Natural killer cell (primary cell): ENCODE data around the gene DCXR. TPM values are rescaled to one million over a fixed set of nuclear protein-coding genes. Genes with fewer than 3 reads are reported as not detected.

Experiments
- ATAC-seq, 3 donors: fragments of 150-1000 bp in 2 of 3; fragments of 200-7000 bp in 1 of 3; cut with Tn5 transposase; 1 replicate in 1 of 3; 2 replicates in 2 of 3; pipeline ENCODE4 v1.10.0; 2021; ENCODE audit warnings: mild to moderate bottlenecking in 2 of 3, moderate library complexity in 2 of 3
- DNase-seq, 2 donors: peaks; one replicate each; pipeline versions ENCODE4 v3.0.0 to v3.0.0-alpha.2; 2013 to 2021; ENCODE audit warnings: mixed read lengths in 1 of 2
- H3K27ac ChIP-seq: one replicate; pipeline ENCODE4 v1.5.1; 2013; ENCODE audit warnings: mild to moderate bottlenecking, low read length
- H3K27me3 ChIP-seq: one replicate; pipeline ENCODE4 v1.6.1; 2013; ENCODE audit warnings: low read length; ENCODE audit not compliant: control insufficient read depth, insufficient read depth
- H3K36me3 ChIP-seq: one replicate; pipeline ENCODE4 v1.6.1; 2013; ENCODE audit warnings: low read length; ENCODE audit not compliant: control insufficient read depth, insufficient read depth
- H3K4me1 ChIP-seq: one replicate; pipeline ENCODE4 v1.6.1; 2013; ENCODE audit warnings: low read length; ENCODE audit not compliant: control insufficient read depth, insufficient read depth
- H3K4me3 ChIP-seq: one replicate; pipeline ENCODE4 v1.5.1; 2013; ENCODE audit warnings: low read length
- H3K9me3 ChIP-seq: one replicate; pipeline ENCODE4 v1.6.1; 2013; ENCODE audit warnings: low read length; ENCODE audit not compliant: control insufficient read depth, insufficient read depth
- H3K27ac Mint-ChIP-seq, 2 donors: one replicate each; pipeline ENCODE4 v1.8.0; 2022; ENCODE audit warnings: mild to moderate bottlenecking in 2 of 2, mixed read lengths in 2 of 2, moderate library complexity in 1 of 2
- H3K27me3 Mint-ChIP-seq, 2 donors: one replicate each; pipeline ENCODE4 v1.8.0; 2022; ENCODE audit warnings: low read depth in 2 of 2, mixed read lengths in 2 of 2
- H3K36me3 Mint-ChIP-seq: one replicate; pipeline ENCODE4 v1.8.0; 2022; ENCODE audit warnings: mixed read lengths
- H3K4me1 Mint-ChIP-seq, 2 donors: one replicate each; pipeline ENCODE4 v1.8.0; 2022; ENCODE audit warnings: mixed read lengths in 2 of 2
- H3K4me3 Mint-ChIP-seq: one replicate; pipeline ENCODE4 v1.8.0; 2022; ENCODE audit warnings: mild to moderate bottlenecking, moderate library complexity, mixed read lengths
- H3K9me3 Mint-ChIP-seq, 2 donors: one replicate each; pipeline ENCODE4 v1.8.0; 2022; ENCODE audit warnings: mixed read lengths in 2 of 2
- WGBS: methylation state at CpG from one replicate; pipeline ENCODE4 v1.1.7; 2013; ENCODE audit warnings: missing lambda C conversion rate; ENCODE audit not compliant: insufficient coverage; 5-methylcytosine and 5-hydroxymethylcytosine counted together
- intact Hi-C: fragments of 100-400 bp; cut with micrococcal nuclease; formaldehyde crosslinking; loops from one replicate; pipeline ENCODE4 v1.14.2; 2022
- total RNA-seq, 4 donors: library from RNA; stranded (reverse); fragments of 120-200 nt in 1 of 4; gene quantifications; one replicate each; pipeline versions ENCODE4 v1.2.3 to v1.2.4, GENCODE V29; 2013 to 2022
- TF ChIP-seq, protein P1 (sequence below): fragments of 200-600 bp; IDR thresholded peaks from one replicate; pipeline ENCODE4 v1.8.0; 2022; ENCODE audit warnings: antibody characterized with exemption

The DCXR gene
- total RNA-seq, 3 donors from 2014 or later (not counting 1 experiment from before 2014, with no cell fraction given) = 93.9 to 171 (median 145) TPM

DNA sequence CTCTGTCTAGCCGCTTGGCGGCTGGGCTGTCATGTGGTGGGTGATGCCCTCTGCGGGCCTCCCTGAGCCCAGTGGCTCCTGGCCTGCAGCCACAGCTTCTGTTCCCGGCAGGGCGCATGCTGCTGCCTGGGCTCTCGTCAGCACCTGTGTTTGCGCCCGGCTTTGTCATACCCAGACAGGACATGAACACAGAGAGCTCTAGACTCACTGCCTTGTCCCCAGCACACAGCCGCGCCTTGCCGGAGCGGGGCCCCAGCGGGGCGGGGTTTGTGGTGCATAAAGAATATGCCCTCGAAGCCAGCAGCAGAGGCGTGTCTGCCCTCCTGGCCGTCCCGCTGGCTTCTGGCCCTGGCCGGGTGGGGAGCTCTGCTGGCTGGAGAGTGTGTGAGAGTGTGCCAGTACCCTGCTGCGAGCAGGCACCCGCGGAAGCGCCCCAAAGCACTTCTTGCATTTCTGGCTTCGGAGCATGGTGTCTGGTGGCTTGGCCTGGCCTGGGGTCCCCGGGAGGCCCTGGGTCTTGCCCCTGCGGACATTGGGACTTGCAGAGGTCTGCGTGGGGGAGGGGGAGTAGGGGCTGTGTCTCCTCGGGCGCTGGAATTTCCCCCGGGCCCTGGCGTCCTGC is 45.7 kb downstream of the DCXR start:
- peaks cover 6 to 10% of the 10 kb centered on the region in 2 donors for H3K4me1 Mint-ChIP-seq
- TF ChIP-seq, protein P1, sequence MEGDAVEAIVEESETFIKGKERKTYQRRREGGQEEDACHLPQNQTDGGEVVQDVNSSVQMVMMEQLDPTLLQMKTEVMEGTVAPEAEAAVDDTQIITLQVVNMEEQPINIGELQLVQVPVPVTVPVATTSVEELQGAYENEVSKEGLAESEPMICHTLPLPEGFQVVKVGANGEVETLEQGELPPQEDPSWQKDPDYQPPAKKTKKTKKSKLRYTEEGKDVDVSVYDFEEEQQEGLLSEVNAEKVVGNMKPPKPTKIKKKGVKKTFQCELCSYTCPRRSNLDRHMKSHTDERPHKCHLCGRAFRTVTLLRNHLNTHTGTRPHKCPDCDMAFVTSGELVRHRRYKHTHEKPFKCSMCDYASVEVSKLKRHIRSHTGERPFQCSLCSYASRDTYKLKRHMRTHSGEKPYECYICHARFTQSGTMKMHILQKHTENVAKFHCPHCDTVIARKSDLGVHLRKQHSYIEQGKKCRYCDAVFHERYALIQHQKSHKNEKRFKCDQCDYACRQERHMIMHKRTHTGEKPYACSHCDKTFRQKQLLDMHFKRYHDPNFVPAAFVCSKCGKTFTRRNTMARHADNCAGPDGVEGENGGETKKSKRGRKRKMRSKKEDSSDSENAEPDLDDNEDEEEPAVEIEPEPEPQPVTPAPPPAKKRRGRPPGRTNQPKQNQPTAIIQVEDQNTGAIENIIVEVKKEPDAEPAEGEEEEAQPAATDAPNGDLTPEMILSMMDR = no peak
- H3K36me3 Mint-ChIP-seq = no peaks in the 10 kb centered on the region
- H3K27me3 Mint-ChIP-seq = no peaks in the 10 kb centered on the region
- no peaks in the 10 kb centered on the region for H3K9me3 Mint-ChIP-seq
- no peaks in the 10 kb centered on the region for H3K4me1 ChIP-seq
- no peak for DNase-seq
- H3K27me3 ChIP-seq = no peaks in the 10 kb centered on the region
- WGBS = 87% methylated on average over 31 of the region's 31 CpGs
- no peak for ATAC-seq
- H3K4me3 ChIP-seq = no peak overlapping the region
- H3K27ac ChIP-seq = no peak overlapping the region
- intact Hi-C loops = no loop called here
- no peak overlapping the region for H3K27ac Mint-ChIP-seq
- H3K4me3 Mint-ChIP-seq = no peak overlapping the region
- H3K9me3 ChIP-seq = no peaks in the 10 kb centered on the region
- no peaks in the 10 kb centered on the region for H3K36me3 ChIP-seq

GRCh38 chr17:81990836-81991683 is 46.4 kb downstream of the DCXR start:
- Histone ChIP-seq H3K4me3 (no peak overlapping the region), H3K4me1 (no peaks in the 10 kb centered on the region), H3K36me3 (peaks cover 4% of the 10 kb centered on the region), H3K9me3 (no peaks in the 10 kb centered on the region), H3K27me3 (no peaks in the 10 kb centered on the region), H3K27ac (no peak overlapping the region)
- intact Hi-C loops = no loop called here
- TF ChIP-seq, protein P1 = no peak
- Mint-ChIP-seq H3K4me3 (no peak overlapping the region), H3K9me3 (no peaks in the 10 kb centered on the region), H3K4me1 (peaks cover 6 to 14% of the 10 kb centered on the region in 2 donors), H3K36me3 (no peaks in the 10 kb centered on the region), H3K27ac (no peak overlapping the region), H3K27me3 (no peaks in the 10 kb centered on the region)
- WGBS = 96% methylated on average over 25 of the region's 25 CpGs
- ATAC-seq = no peak
- DNase-seq = no peak

DNA sequence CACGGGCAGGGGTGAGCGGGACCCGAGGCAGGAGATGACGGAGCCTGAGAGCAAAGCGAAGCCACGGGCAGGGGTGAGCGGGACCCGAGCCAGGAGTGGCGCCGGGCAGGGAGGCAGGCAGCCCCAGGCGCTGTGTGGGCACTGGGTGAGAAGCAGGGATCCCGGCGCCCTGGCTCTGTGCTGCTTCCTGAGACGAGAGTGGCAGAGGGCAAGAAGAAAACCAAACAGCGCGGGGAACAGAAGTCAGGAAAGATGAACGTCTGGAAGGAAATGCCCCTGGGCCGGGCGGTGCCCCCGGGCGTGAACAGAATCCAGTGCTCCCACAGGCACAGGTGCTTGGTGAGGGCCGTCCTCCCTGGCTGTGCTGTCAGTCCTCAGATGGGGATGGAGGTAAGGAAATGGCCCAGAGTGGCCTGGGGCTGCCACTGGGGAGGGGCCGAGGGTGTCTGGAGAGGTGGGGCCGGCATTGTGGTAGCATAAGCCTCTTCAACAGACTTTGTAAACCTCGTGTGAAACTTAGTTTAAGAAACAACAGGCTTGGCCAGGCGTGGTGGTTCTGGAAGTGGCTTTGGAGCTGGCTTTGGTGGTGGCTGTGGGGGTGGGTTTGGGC is 50.2 kb downstream of the DCXR start:
- H3K27ac ChIP-seq = no peak overlapping the region
- no peak for ATAC-seq
- Mint-ChIP-seq H3K27me3 (no peaks in the 10 kb centered on the region), H3K9me3 (no peaks in the 10 kb centered on the region), H3K4me3 (no peak overlapping the region), H3K36me3 (no peaks in the 10 kb centered on the region), H3K4me1 (peaks cover 6 to 18% of the 10 kb centered on the region in 2 donors), H3K27ac (peak overlapping the region in 1 of 2 donors; percentile 53)
- TF ChIP-seq, protein P1 = no peak
- no peaks in the 10 kb centered on the region for H3K4me1 ChIP-seq
- 90% methylated on average over 26 of the region's 26 CpGs for WGBS
- no peaks in the 10 kb centered on the region for H3K27me3 ChIP-seq
- H3K9me3 ChIP-seq = no peaks in the 10 kb centered on the region
- intact Hi-C loops = no loop called here
- H3K4me3 ChIP-seq = no peak overlapping the region
- H3K36me3 ChIP-seq = peaks cover 25% of the 10 kb centered on the region
- no peak for DNase-seq
